Left ventricle myocardium superior (tissue), 1 donor: Measurements from ENCODE around the gene GNAQ. TPM values are rescaled to one million over a fixed set of nuclear protein-coding genes. Genes with fewer than 3 reads are reported as not detected.

Experiments
- ATAC-seq: fragments of 200-7000 bp; cut with Tn5 transposase; one replicate; pipeline ENCODE4 v1.9.1; 2020; ENCODE audit warnings: mild to moderate bottlenecking, moderate library complexity
- DNase-seq: peaks from one replicate; pipeline ENCODE4 v3.0.0-alpha.2; 2020
- intact Hi-C: fragments of 100-400 bp; cut with micrococcal nuclease; formaldehyde crosslinking; loops from one replicate; pipeline ENCODE4 v1.11.0; 2022
- total RNA-seq: library from RNA; stranded (reverse); fragmentation: NEBNext Ultra II Directional; extraction: Animal tissue kit (Norgen Biotek cat#: 25700); gene quantifications from one replicate; pipeline ENCODE4 v1.2.1, GENCODE V29; 2021
- donor health status: DM: no; HTN: yes; CAD: no; lungs with severe emphysema.

The GNAQ gene
- total RNA-seq, 1 donor from 2014 or later = 13.7 TPM

GRCh38 chr9:77982581-77983319 lies 48.9 kb downstream of the GNAQ start:
- intact Hi-C loops = no loop called here
- ATAC-seq (no peak), DNase-seq (no peak)

- intact Hi-C loops = no loop called here
- no peak for DNase-seq
- no peak for ATAC-seq
Observed at GRCh38 chr9:77981907-77982306, 49.7 kb downstream of the GNAQ start.

GRCh38 chr9:77981332-77981731 lies 50.3 kb downstream of the GNAQ start:
- intact Hi-C loops = no loop called here
- DNase-seq = no peak
- peak; percentile 44 for ATAC-seq

- intact Hi-C loops = no loop called here
- DNase-seq = no peak
- no peak for ATAC-seq
Observed at GRCh38 chr9:77980622-77981021, 51.0 kb downstream of the GNAQ start.

- intact Hi-C loops = loop anchor here (10.0 kb wide), 1 partner anchor 47 kb away; no protein-coding TSS in a partner anchor
- ATAC-seq (no peak), DNase-seq (no peak)
Observed at GRCh38 chr9:77978086-77978781, 53.4 kb downstream of the GNAQ start.

GRCh38 chr9:77977210-77977611 lies 54.4 kb downstream of the GNAQ start:
- DNase-seq (peak; percentile 63), ATAC-seq (peak; percentile 89)
- intact Hi-C loops = loop anchor here (10.0 kb wide), 1 partner anchor 48 kb away; no protein-coding TSS in a partner anchor

- intact Hi-C loops = loop anchor here (10.0 kb wide), 1 partner anchor 49 kb away; no protein-coding TSS in a partner anchor
- DNase-seq = no peak
- no peak for ATAC-seq
Observed at GRCh38 chr9:77975806-77976205, 55.8 kb downstream of the GNAQ start.

- DNase-seq (no peak), ATAC-seq (no peak)
- intact Hi-C loops = loop anchor here (10.0 kb wide), 1 partner anchor 50 kb away; no protein-coding TSS in a partner anchor
Observed at GRCh38 chr9:77975036-77975435, 56.6 kb downstream of the GNAQ start.

- ATAC-seq (no peak), DNase-seq (no peak)
- intact Hi-C loops = loop anchor here (10.0 kb wide), 1 partner anchor 50 kb away; no protein-coding TSS in a partner anchor
Observed at GRCh38 chr9:77974434-77974833, 57.2 kb downstream of the GNAQ start.

GRCh38 chr9:77969083-77969482 lies 62.5 kb downstream of the GNAQ start:
- DNase-seq (no peak), ATAC-seq (no peak)
- intact Hi-C loops = no loop called here

GRCh38 chr9:77968506-77968905 lies 63.1 kb downstream of the GNAQ start:
- intact Hi-C loops = no loop called here
- ATAC-seq (no peak), DNase-seq (no peak)

- intact Hi-C loops = no loop called here
- ATAC-seq (no peak), DNase-seq (no peak)
Observed at GRCh38 chr9:77966718-77967117, 64.9 kb downstream of the GNAQ start.

- intact Hi-C loops = no loop called here
- DNase-seq (no peak), ATAC-seq (no peak)
Observed at GRCh38 chr9:77965445-77966123, 66.0 kb downstream of the GNAQ start.

GRCh38 chr9:77964258-77964657 lies 67.4 kb downstream of the GNAQ start:
- ATAC-seq = no peak
- DNase-seq = no peak
- intact Hi-C loops = no loop called here

- DNase-seq (no peak), ATAC-seq (no peak)
- intact Hi-C loops = no loop called here
Observed at GRCh38 chr9:77961541-77961940, 70.1 kb downstream of the GNAQ start.

GRCh38 chr9:77960356-77961153 lies 71.1 kb downstream of the GNAQ start:
- intact Hi-C loops = no loop called here
- no peak for DNase-seq
- no peak for ATAC-seq

- no peak for DNase-seq
- intact Hi-C loops = no loop called here
- ATAC-seq = no peak
Observed at GRCh38 chr9:77959803-77960202, 71.8 kb downstream of the GNAQ start.

GRCh38 chr9:77957652-77958051 lies 74.0 kb downstream of the GNAQ start:
- ATAC-seq = no peak
- no peak for DNase-seq
- intact Hi-C loops = no loop called here

GRCh38 chr9:77956555-77956954 lies 75.1 kb downstream of the GNAQ start:
- no peak for ATAC-seq
- DNase-seq = no peak
- intact Hi-C loops = no loop called here
